ENCODE results near the gene TC2N. TPM values are rescaled to one million over a fixed set of nuclear protein-coding genes. Genes with fewer than 3 reads are reported as not detected.

TC2N gene
- total and polyA plus RNA-seq, 2 donors (not counting 3 experiments of a cell fraction or from before 2014, with no cell fraction given), result 0.40 TPM; not detected in 1

DNA sequence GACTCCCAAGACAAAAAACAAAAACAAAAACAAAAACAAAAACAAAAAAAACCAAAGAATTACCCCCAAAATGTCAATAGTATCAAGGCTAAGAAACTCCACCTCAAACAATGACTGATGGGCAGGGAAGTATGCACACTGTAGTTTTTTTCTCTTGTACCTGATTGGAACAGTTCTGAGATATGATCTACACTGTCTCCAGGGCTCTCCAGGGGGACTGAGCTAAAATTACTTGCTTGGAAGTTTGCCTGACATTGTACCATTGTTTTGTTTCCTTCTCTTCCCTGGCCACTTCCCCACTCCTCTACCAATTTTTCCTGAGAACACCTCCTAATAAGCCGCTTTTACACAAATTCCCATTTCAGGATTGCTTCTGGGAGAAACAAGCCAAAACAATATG, 113.2 kb downstream of the TC2N start:
- H3K9ac ChIP-seq (replicated peaks; ENCODE audit: extremely low read depth, insufficient read depth, low read length), result no peak overlapping the region
- peaks cover 2 to 7% of the 10 kb centered on the region in 2 experiments for H3K27me3 ChIP-seq (ENCODE audit: control insufficient read depth in 2 of 2, insufficient read depth in 2 of 2, low read length in 2 of 2)
- POLR2A ChIA-PET, result no interaction called here
- DNase-seq (ENCODE audit: low read depth, low spot score), result peak; percentile 14
- no peaks in the 10 kb centered on the region for H4K20me1 ChIP-seq (replicated peaks; ENCODE audit: control insufficient read depth, extremely low read depth, insufficient read depth, low read length)
- CTCF ChIA-PET, result no interaction called here
- no TSS peak for BruUV-seq (replicated peaks)
- no peaks in the 10 kb centered on the region for H3K4me1 ChIP-seq (ENCODE audit: control insufficient read depth, extremely low read depth, insufficient read depth, low read length)
- TF ChIP-seq GATA2 (IDR thresholded peaks at IDR 0.05; ENCODE audit: insufficient read depth, insufficient read length, low read depth, low read length) (no peak), MYC (IDR thresholded peaks at IDR 0.05; ENCODE audit: low read depth, low read length) (no peak), EZH2 (IDR thresholded peaks at IDR 0.05; ENCODE audit: borderline replicate concordance, low read depth, low read length, severe bottlenecking) (no peak), FOS (IDR thresholded peaks at IDR 0.05; ENCODE audit: borderline replicate concordance, insufficient read depth, low read length) (no peak), POLR2A (IDR thresholded peaks at IDR 0.05; ENCODE audit: low read depth, low read length) (no peak), POLR2AphosphoS5 (IDR thresholded peaks at IDR 0.05; ENCODE audit: insufficient read depth, low read depth, low read length) (no peak), JUN (IDR thresholded peaks at IDR 0.05; ENCODE audit: borderline replicate concordance, insufficient read depth, insufficient read length, low read depth) (no peak)
- TF ChIP-seq, protein P1, sequence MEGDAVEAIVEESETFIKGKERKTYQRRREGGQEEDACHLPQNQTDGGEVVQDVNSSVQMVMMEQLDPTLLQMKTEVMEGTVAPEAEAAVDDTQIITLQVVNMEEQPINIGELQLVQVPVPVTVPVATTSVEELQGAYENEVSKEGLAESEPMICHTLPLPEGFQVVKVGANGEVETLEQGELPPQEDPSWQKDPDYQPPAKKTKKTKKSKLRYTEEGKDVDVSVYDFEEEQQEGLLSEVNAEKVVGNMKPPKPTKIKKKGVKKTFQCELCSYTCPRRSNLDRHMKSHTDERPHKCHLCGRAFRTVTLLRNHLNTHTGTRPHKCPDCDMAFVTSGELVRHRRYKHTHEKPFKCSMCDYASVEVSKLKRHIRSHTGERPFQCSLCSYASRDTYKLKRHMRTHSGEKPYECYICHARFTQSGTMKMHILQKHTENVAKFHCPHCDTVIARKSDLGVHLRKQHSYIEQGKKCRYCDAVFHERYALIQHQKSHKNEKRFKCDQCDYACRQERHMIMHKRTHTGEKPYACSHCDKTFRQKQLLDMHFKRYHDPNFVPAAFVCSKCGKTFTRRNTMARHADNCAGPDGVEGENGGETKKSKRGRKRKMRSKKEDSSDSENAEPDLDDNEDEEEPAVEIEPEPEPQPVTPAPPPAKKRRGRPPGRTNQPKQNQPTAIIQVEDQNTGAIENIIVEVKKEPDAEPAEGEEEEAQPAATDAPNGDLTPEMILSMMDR (IDR thresholded peaks at IDR 0.05; ENCODE audit: extremely low read depth in 1 of 2, insufficient read depth in 1 of 2, low read depth in 1 of 2, low read length in 2 of 2), result no peak
- TF ChIP-seq, protein P2, sequence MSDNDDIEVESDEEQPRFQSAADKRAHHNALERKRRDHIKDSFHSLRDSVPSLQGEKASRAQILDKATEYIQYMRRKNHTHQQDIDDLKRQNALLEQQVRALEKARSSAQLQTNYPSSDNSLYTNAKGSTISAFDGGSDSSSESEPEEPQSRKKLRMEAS (IDR thresholded peaks at IDR 0.05; ENCODE audit: insufficient read depth, insufficient read length), result no peak
- H3K9me3 ChIP-seq (replicated peaks; ENCODE audit: control insufficient read depth, insufficient read depth, low read length), result no peaks in the 10 kb centered on the region
- no peak overlapping the region for H3K4me2 ChIP-seq (ENCODE audit: insufficient read depth, low read length)
- H3K9me1 ChIP-seq (replicated peaks; ENCODE audit: control insufficient read depth, extremely low read depth, insufficient read depth, low read length), result no peaks in the 10 kb centered on the region
- FAIRE-seq, result no peak
- intact Hi-C loops (cut with micrococcal nuclease) (no loop called here), dilution Hi-C loops (cut with MboI; ENCODE audit: extremely low pct_ligation_motif_present, low sequenced_read_pairs) (no loop called here)
- no peak overlapping the region for H3K27ac ChIP-seq (ENCODE audit: insufficient read depth, low read depth, low read length)
- no peak overlapping the region for H2AFZ ChIP-seq (ENCODE audit: low read depth, low read length)
- no peaks in the 10 kb centered on the region for H3K79me2 ChIP-seq (ENCODE audit: control insufficient read depth, insufficient read depth, low read length)
- H3K4me3 ChIP-seq (replicated peaks in 1 of 3; ENCODE audit: insufficient read depth in 1 of 3, low read depth in 1 of 3, low read length in 3 of 3), result no peak overlapping the region
- no peaks in the 10 kb centered on the region for H3K36me3 ChIP-seq (ENCODE audit: control insufficient read depth in 2 of 2, extremely low read depth in 1 of 2, insufficient read depth in 2 of 2, low read length in 2 of 2)

Measured in endothelial cell of umbilical vein (primary cell).